Subcutaneous abdominal adipose tissue (tissue), 5 donors: Measurements from ENCODE around the gene TMEM222.

Experiments
- H3K27ac ChIP-seq: one replicate; pipeline ENCODE4 v1.7.0; 2013; ENCODE audit warnings: low read depth, mild to moderate bottlenecking, inconsistent platforms, low read length, moderate library complexity
- H3K27me3 ChIP-seq, 5 donors: one replicate each; pipeline ENCODE4 v1.7.0; 2013; ENCODE audit warnings: low read length in 5 of 5, inconsistent platforms in 1 of 5; ENCODE audit not compliant: control insufficient read depth in 5 of 5, insufficient read depth in 4 of 5
- H3K36me3 ChIP-seq, 5 donors: one replicate each; pipeline ENCODE4 v1.7.0; 2013; ENCODE audit warnings: low read length in 5 of 5; ENCODE audit not compliant: control insufficient read depth in 5 of 5, insufficient read depth in 5 of 5
- H3K4me1 ChIP-seq, 5 donors: one replicate each; pipeline ENCODE4 v1.7.0; 2013; ENCODE audit warnings: low read length in 5 of 5, mild to moderate bottlenecking in 3 of 5, moderate library complexity in 1 of 5; ENCODE audit not compliant: control insufficient read depth in 5 of 5, insufficient read depth in 5 of 5
- H3K4me3 ChIP-seq, 5 donors: one replicate each; pipeline ENCODE4 v1.7.0; 2013; ENCODE audit warnings: low read length in 5 of 5, low read depth in 1 of 5
- H3K9ac ChIP-seq, 5 donors: one replicate each; pipeline ENCODE4 v1.7.0; 2013; ENCODE audit warnings: low read length in 5 of 5, mild to moderate bottlenecking in 4 of 5, moderate library complexity in 3 of 5
- H3K9me3 ChIP-seq, 5 donors: one replicate each; pipeline ENCODE4 v1.7.0; 2013; ENCODE audit warnings: low read length in 5 of 5; ENCODE audit not compliant: control insufficient read depth in 5 of 5
- donor health status: healthy.
- donor health status: healthy.
- donor health status: healthy.
- donor health status: healthy.
- donor health status: healthy.

The TMEM222 gene

GRCh38 chr1:27356619-27357280, 34.8 kb downstream of the TMEM222 start:
- Histone ChIP-seq H3K36me3 (peaks cover 0 to 79% (median 74%) of the 10 kb centered on the region in 5 donors), H3K4me3 (no peak overlapping the region), H3K4me1 (peaks cover 0 to 23% (median 14%) of the 10 kb centered on the region in 5 donors), H3K27ac (no peak overlapping the region), H3K9me3 (no peaks in the 10 kb centered on the region), H3K27me3 (no peaks in the 10 kb centered on the region), H3K9ac (no peak overlapping the region)

- Histone ChIP-seq H3K27ac (no peak overlapping the region), H3K9me3 (no peaks in the 10 kb centered on the region), H3K4me3 (peak overlapping the region in 1 of 5 donors; percentile 46), H3K36me3 (peaks cover 0 to 86% (median 81%) of the 10 kb centered on the region in 5 donors), H3K4me1 (peaks cover 0 to 23% (median 14%) of the 10 kb centered on the region in 5 donors), H3K27me3 (no peaks in the 10 kb centered on the region), H3K9ac (no peak overlapping the region)
These were observed 35.5 kb downstream of the TMEM222 start for GRCh38 chr1:27357281-27358037.

- Histone ChIP-seq H3K9me3 (no peaks in the 10 kb centered on the region), H3K36me3 (peaks cover 0 to 90% (median 86%) of the 10 kb centered on the region in 5 donors), H3K27me3 (no peaks in the 10 kb centered on the region), H3K4me3 (no peak overlapping the region), H3K4me1 (peaks cover 0 to 23% (median 14%) of the 10 kb centered on the region in 5 donors), H3K9ac (no peak overlapping the region), H3K27ac (no peak overlapping the region)
These were observed 36.3 kb downstream of the TMEM222 start for GRCh38 chr1:27358038-27358927.

GRCh38 chr1:27358928-27359313, 37.0 kb downstream of the TMEM222 start:
- Histone ChIP-seq H3K27me3 (no peaks in the 10 kb centered on the region), H3K4me3 (no peak overlapping the region), H3K9me3 (no peaks in the 10 kb centered on the region), H3K27ac (no peak overlapping the region), H3K9ac (no peak overlapping the region), H3K36me3 (peaks cover 0 to 90% (median 87%) of the 10 kb centered on the region in 5 donors), H3K4me1 (peaks cover 0 to 23% (median 17%) of the 10 kb centered on the region in 5 donors)

- no peaks in the 10 kb centered on the region for H3K9me3 ChIP-seq
- peaks cover 0 to 31% (median 20%) of the 10 kb centered on the region in 5 donors for H3K4me1 ChIP-seq
- no peak overlapping the region for H3K27ac ChIP-seq
- H3K36me3 ChIP-seq: peaks cover 0 to 95% (median 88%) of the 10 kb centered on the region in 5 donors
- H3K4me3 ChIP-seq: no peak overlapping the region
- no peak overlapping the region for H3K9ac ChIP-seq
- H3K27me3 ChIP-seq: no peaks in the 10 kb centered on the region
These were observed 37.8 kb downstream of the TMEM222 start for GRCh38 chr1:27359822-27360158.

- no peaks in the 10 kb centered on the region for H3K9me3 ChIP-seq
- H3K27me3 ChIP-seq: no peaks in the 10 kb centered on the region
- no peak overlapping the region for H3K27ac ChIP-seq
- no peak overlapping the region for H3K9ac ChIP-seq
- peaks cover 0 to 91% (median 83%) of the 10 kb centered on the region in 5 donors for H3K36me3 ChIP-seq
- H3K4me3 ChIP-seq: peak overlapping the region in 1 of 5 donors; percentile 47
- peaks cover 4 to 37% (median 27%) of the 10 kb centered on the region in 5 donors for H3K4me1 ChIP-seq
These were observed 38.4 kb downstream of the TMEM222 start for GRCh38 chr1:27360159-27361043.

- peaks cover 0 to 85% (median 77%) of the 10 kb centered on the region in 5 donors for H3K36me3 ChIP-seq
- H3K4me1 ChIP-seq: peaks cover 4 to 39% (median 27%) of the 10 kb centered on the region in 5 donors
- H3K9me3 ChIP-seq: no peaks in the 10 kb centered on the region
- H3K27ac ChIP-seq: no peak overlapping the region
- H3K4me3 ChIP-seq: peak overlapping the region in 1 of 5 donors; percentile 47
- H3K27me3 ChIP-seq: no peaks in the 10 kb centered on the region
- no peak overlapping the region for H3K9ac ChIP-seq
These were observed 39.1 kb downstream of the TMEM222 start for GRCh38 chr1:27361044-27361402.

- Histone ChIP-seq H3K27ac (no peak overlapping the region), H3K27me3 (no peaks in the 10 kb centered on the region), H3K36me3 (peaks cover 0 to 79% (median 71%) of the 10 kb centered on the region in 5 donors), H3K4me1 (peaks cover 4 to 41% (median 27%) of the 10 kb centered on the region in 5 donors), H3K9ac (no peak overlapping the region), H3K4me3 (no peak overlapping the region), H3K9me3 (no peaks in the 10 kb centered on the region)
These were observed 39.6 kb downstream of the TMEM222 start for GRCh38 chr1:27361553-27361952.
